SIG-M5 (cell line): ENCODE results near the gene TAOK1.
"Not testable (repeated sequence)": the region's sequence is repeated elsewhere in the genome, so short reads cannot be mapped to it uniquely, and the experiment has no call there.

ENCODE experiments used
- DNase-seq: peaks from one replicate; lab custom pipeline; 2025; lab: John Stamatoyannopoulos, UW

The TAOK1 gene

GRCh38 chr17:29549177-29549923 is 159.2 kb downstream of the TAOK1 start:
- DNase-seq, result no peak

DNA sequence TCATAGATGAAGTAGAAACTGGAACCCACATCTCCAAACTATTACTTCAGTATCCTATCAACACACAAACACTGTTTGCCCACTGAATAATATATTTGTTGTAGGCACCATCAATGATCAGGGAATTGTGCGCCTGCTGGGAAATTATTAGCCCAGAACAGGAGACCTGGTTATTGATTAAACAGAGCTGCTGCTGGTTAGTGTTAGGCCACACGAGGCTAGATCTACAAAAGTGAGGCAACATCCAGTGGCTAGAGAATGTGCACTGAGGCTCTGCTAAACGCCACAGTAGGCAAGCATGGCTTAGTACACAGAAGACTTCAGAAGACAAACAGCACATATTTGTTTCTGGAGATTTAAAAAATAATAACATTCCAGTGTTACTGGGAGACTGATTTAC is 165.7 kb downstream of the TAOK1 start:
- no peak for DNase-seq

GRCh38 chr17:29557085-29557738 is 167.0 kb downstream of the TAOK1 start:
- no peak for DNase-seq

DNA sequence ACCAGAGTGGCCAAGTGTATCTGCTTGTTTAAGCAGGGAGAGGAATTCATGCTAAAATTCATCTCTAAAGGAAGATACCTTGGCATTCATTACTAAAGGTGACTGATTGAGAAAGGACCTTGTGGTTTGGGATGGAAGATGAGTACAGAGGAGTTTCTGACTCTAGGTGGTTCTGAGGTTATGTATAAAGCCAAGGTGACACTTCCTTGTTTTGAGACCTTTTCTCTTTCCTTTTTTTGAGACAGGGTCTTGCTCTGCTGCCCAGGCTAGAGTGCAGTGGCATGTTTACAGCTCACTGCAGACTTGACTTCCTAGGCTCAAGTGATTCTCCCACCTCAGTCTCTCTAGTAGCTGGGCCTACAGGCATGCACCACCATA is 167.6 kb downstream of the TAOK1 start:
- DNase-seq, result no peak

GRCh38 chr17:29558139-29558538 is 168.0 kb downstream of the TAOK1 start:
- not testable (repeated sequence) for DNase-seq

DNA sequence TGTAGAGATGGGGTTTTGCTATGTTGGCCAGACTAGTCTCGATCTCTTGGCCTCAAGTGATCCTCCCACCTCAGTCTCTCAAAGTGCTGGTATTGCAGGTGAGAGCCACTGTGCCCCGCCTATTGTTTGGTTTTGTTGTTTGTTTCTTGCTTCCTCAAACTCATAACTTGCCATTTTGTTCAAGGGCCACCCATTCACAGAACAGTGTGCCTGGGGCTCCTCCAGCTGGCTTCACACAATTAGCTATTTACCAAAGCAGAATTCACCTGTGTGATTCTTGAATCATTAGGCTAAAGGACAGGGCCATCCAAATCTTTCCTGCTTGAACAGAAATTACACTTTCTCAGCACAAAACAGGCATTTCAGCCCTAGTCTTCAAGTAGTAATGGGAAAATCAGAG is 169.5 kb downstream of the TAOK1 start:
- no peak for DNase-seq

- peak; percentile 61 for DNase-seq
Observed at GRCh38 chr17:29560316-29560715, 170.2 kb downstream of the TAOK1 start.

- no peak for DNase-seq
Observed at GRCh38 chr17:29561554-29562517, 171.7 kb downstream of the TAOK1 start.

GRCh38 chr17:29562615-29563014 is 172.5 kb downstream of the TAOK1 start:
- DNase-seq, result no peak

GRCh38 chr17:29563816-29564215 is 173.7 kb downstream of the TAOK1 start:
- no peak for DNase-seq

GRCh38 chr17:29565643-29566472 is 175.7 kb downstream of the TAOK1 start:
- DNase-seq, result no peak

GRCh38 chr17:29566473-29567303 is 176.5 kb downstream of the TAOK1 start, which contains the start of gene ABHD15:
Gene ABHD15, minus strand, starts transcription at chr17:29567037. Its CDS starts 71 bp downstream, at chr17:29566966.
- no peak for DNase-seq

GRCh38 chr17:29567304-29567553 is 177.1 kb downstream of the TAOK1 start:
- no peak for DNase-seq

- DNase-seq, result no peak
Observed at GRCh38 chr17:29567554-29568330, 177.6 kb downstream of the TAOK1 start.

- DNase-seq, result peak; percentile 59
Observed at GRCh38 chr17:29568331-29569244, 178.4 kb downstream of the TAOK1 start, which contains the start of gene TP53I13. Gene TP53I13, plus strand, starts transcription at chr17:29568701. Its CDS starts 58 bp downstream, at chr17:29568759.

GRCh38 chr17:29569245-29569950 is 179.2 kb downstream of the TAOK1 start:
- DNase-seq, result no peak

- no peak for DNase-seq
Observed at GRCh38 chr17:29570521-29570920, 180.4 kb downstream of the TAOK1 start.

DNA sequence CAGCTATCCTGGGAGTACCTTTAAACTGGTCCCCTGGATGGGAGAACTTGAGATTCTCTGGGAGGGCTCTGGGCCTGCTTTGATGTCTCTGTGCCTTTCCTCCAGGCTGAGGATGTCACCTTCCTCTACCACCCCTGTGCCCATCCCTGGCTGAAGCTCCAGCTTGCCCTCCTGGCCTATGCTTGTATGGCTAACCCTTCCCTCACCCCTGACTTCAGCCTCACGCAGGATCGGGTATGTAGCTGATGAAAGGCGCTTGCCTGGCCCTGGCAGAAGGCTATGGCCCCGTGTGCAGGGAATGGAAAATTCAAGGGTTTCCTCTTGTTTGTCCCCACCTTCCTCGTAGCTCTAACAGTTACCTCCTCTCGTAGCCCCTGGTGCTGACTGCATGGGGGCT is 181.3 kb downstream of the TAOK1 start:
- no peak for DNase-seq
